Measurements from ENCODE around the gene C5.
"Not testable (repeated sequence)": the region's sequence is repeated elsewhere in the genome, so short reads cannot be mapped to it uniquely, and the experiment has no call there.

Gene C5

DNA sequence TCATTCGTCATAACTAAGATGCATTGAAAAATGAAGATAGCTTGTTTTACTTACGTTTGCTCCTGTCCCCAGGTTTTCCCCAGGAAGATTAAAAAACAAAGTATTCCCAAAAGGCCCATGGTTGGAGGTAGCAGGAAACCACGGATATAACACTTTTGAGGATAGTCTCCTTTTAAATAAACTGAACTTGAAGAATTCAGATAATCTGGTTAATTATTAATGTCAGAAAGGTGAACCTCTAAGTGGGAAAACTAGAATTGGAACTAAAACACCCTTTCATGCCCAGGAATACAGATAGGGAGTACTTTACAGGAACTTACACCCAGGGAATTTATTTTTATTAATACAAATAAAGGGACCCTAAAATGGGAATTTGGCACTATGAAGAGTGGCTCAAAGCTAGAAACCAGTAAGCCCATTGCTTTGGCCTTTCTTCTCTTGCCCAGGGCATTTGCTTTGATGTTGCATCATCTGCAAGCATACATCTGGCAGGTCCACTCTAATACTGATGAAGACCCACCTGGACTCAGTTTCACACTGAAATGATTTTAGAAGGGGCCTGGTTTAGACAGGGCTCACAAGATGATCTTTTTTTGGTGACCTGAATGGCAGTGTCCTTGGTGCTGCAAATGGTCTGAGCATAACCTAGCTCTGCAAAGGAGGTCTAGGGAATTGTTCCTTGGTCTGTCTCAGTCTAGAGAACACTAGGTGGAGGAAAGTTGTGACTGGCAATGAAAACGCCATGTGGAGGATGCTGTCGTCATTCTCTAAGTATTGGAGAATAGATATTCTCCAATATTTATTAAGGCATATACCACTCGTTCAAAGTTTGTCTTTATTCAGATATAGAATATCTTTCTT, at the start of gene C5:
Gene C5 (minus strand): TSS at position 148 of the 861 bp plus-strand sequence. CDS start 29 bp downstream, at position 119.
- no peak for DNase-seq

DNA sequence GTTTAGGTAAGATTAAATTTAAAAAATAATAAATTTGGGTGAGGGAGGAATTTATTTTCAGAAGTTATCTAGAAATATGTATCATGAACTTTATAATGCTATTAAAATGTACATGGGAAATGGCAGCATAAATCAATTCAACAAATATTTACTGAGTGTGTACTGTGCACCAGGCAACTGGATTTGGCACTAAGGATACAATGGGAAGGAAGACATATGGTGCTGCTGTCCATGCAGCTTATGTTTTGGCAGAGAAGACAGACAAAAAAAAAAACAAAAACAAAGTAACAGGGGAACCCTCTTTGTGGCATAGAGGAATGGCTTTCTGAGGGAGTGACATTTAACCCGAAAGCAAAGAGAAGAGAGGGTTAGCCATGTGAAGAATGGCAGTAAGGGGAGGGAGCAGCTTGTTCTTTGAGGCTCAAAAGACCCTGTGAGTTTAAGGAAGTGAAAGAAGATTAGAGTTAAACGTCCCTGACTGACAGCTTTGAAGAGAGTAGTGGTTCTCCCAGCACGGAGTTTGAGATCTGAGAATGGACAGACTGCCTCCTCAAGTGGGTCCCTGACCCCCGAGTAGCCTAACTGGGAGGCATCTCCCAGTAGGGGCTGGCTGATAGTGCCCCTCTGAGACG, 48.6 kb upstream of the C5 start:
- no peak for DNase-seq

DNA sequence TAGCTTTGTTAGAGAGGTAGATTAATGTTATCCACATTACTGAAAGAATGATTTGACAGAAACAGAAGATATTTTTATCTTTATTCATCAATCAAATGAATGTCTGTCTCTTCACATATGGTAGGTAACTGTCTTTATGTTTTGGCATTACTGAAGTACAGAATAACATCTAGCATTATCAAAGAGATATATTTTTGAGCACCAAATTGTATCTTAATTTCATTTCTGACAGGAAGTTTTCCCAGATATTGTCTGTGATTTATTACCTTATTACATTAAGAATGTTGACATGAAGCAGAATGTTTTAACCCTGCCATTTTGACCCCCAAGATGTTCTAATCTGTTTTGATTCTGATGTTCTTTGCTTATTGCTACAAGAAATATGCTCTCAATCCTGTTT, 45.0 kb upstream of the C5 start:
- DNase-seq, result no peak

DNA sequence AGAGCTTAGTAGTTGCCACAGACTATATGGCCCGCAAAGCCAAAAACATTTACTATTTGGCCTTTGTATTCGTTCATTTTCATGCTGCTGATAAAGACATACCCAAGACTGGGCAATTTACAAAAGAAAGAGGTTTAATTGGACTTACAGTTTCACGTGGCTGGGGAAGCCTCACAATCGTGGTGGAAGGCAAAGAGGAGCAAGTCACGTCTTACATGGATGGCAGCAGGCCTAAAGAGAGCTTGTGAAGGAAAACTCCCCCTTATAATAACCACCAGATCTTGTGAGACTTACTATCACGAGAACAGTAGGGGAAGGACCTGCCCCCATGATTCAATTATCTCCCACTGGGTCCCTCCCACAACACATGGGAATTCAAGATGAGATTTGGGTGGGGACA, 40.7 kb upstream of the C5 start:
- DNase-seq, result not testable (repeated sequence)

DNA sequence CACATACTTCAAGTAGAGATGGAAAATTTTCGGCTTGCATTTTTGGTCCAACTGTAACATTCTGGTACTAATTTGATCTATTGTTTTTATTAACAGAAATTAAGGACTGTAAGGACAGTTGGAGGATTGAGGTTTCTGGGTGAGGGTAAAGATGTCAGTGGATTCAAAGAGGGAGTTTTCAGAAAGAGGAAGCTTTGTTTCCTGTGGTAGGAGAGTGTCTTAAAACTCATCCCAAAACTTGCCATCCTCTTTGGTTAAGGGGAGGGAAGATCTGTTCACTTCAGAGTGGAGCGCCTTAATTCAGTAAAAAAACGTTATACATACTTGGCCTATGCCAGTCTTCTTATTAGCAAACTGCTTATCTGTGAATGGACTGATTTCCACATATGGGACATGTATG, 38.5 kb upstream of the C5 start:
- DNase-seq, result no peak

DNA sequence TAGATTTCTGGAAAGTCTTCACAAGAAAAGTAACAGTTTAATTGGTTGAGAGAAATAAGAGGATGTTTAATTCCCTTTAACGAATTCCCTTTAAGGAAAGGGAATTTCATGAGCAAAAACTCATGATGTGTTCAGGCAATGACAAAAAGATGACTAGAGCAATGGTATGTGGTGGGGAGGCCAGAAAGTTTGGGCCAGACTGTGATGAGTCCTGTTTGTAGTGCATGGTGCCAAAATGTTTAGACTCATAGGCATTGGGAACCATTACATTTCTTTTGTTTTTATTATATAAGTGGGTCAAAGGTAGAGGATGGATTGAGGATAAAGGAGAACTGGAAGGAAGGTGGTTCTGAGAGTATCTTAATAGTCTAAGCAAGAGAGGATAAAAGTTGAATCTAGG, 35.6 kb upstream of the C5 start:
- no peak for DNase-seq

DNA sequence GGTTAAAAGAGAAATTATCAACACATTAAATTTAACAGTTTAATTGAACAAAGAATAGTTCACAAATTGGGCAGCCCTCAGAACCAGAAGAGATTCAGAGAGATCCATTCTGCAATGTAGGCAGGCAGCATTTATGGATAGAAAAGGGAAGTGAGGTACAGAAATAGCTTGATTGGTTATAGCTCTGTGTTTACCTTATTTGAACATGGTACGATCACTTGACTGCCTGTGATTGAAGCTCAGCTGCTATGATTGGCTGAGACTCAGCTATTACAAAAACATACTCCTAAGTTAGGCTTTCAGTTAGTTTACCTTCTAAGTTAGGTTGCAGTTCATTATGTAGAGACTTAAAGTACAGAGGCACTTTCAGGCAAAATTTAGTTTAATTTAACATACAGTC, 32.0 kb upstream of the C5 start:
- DNase-seq, result no peak

DNA sequence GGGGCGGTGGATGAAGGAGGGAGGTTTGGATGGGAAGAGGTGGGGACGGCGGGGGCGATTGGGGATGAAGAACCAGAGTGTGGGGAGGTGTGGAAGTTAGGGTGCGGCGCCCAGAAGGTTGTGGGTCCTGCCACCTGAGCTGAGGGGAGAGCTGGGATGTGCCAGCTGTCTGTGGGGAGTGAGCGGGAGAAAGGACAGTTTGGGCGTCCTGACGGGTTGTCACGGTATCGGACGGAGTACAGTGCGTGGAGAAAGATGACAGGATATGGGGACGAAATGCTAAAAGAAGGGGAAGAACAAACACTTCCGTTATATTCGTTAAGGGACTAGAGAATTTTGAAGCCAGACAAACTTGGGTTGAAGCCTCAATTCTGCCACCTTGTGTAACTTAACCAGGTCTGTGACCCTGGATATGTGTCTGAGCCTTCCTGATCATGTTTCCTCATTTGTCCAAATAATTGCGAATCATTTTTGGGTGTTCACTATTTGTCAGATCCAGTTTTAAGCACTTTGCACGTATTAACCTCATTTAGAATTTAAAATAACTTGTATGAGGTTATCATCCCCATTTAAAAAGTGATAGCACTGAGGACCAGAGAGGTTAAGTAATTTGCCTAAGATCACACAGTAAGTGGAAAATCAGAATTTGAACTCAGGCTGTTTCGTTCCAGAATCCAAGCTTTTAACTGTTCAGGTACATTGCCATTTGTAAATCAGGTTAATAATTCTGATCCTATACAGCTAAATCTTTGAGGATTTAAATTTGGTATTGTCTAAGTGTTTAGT, 25.4 kb upstream of the C5 start:
- peak; percentile 16 for DNase-seq

DNA sequence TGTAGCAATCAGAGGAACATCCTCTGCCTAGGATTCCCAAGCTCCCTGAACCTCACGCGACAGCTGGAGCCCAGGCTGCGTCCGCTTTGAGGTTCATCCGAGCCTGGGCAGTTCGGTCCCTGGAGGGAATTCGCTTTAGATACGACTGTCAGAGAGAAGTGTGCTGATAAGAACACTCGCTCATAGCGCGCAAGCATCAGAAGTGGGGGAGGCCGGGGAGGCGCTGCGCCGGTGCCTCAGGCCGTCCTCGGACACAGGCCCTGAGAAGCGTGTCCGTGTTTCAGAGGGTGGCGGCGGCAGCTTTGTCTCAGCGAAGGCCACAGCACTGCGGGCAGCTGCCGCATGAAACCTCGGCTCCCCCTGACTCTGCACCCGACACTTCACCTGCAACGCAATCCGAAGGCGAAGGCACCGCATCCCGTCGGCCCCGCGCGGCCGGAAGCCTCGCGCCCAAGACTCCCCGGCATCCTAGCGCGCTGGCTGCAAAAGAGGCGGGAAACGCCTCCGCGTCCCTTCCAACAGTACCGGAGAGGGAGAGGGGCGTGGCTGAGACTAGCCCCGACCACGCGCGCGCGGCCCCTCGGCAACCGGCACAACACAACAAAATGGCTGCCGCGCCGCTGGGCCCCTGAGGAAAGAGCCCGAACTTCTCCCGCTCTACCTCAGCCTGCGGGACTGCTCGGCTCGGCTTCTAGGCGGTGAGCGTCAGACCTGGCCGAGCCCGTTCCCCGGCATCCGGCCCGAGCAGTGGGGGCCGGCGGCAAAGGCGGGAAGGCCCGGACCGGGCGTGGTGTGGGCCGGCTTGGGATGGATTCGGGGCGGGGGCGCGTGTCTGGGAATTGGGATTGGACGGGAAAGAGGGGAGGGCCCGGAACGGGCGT, 24.5 kb upstream of the C5 start, which contains the start of gene CNTRL:
Gene CNTRL (plus strand): TSS at position 586 of the 881 bp plus-strand sequence. CDS start 13,372 bp downstream, outside the sequence.
- peak; percentile 90 for DNase-seq

DNA sequence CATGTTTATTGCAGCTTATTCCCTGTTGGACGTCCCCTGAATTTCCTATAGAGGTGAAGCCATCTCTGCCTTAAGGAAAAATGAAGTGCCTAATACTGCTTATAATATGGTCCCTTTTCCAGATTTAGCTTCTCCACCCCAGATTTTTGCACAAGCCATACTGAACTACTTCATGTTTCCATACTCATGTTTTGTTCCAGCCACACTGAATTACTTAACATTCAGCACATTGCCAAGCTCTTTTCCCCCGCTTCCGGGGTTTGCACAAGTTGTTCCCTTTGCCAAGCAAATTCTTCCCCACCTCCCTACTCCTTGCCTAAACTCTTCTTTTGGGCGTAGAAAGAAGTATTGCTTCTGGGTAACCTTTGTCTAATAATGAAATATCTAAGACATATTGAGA, 23.0 kb upstream of the C5 start:
- no peak for DNase-seq

DNA sequence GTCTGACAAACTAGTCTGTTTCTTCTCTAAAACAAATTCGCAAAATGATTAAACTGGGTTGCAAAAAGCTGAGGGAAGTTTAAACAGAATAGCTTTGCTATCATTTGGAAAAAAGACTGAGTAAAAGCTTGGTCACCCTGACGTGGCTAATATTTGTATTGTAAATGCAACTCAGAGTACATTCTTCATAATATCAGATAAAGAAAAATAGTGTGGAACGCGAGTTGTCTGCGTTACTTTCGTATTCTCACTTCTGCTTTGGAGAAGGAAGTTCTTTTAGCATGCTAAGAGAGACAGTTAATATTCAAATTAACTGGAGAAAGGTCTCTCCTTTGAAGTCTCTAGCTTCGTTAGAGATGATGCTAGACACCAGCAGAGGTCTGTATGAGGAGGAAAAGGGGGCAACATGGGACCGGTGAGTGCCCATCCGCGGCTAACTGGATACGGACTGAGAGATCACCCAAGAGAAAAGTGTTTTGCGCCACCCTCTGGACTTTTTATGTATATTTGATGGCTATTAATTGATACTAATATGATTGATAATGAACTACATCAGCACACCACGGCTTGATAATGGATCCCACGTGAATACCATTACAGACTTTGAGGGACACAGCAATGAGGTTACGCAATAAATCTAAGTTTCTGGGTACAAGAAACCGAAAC, 21.8 kb upstream of the C5 start:
- DNase-seq, result no peak

DNA sequence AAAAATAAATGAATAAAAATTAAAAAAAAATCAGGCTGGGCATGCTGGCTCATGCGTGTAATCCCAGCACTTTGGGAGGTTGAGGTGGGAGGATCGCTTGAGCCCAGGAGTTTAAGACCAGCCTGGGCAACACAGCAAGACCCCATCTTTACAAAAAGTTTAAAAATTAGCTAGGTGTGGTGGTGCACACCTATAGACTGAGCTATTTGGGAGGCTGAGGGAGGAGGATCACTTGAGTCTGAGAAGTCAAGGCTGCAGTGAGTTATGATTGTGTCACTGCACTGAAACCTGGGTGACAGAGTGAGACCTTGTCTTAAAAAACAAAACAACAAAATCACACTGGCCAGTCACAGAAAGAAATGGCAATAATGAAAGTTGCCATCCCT, 21.3 kb upstream of the C5 start:
- no peak for DNase-seq

DNA sequence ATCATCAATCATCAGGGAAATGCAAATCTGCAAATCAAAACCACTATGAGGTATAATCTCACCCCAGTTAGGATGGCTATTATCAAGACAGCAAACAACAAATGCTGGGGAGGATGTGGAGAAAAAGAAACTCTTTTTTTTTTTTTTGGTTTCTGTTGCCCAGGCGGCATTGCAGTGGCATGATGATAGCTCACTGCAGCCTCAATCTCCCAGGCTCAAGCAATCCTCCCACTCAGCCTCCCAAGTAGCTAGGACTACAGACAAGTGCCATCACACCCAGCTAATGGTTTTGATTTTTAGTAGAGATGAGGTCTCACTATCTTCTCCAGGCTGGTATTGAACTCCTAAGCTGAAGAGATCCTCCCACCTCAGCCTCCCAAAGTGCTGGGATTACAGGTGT, 19.3 kb upstream of the C5 start:
- DNase-seq, result no peak

DNA sequence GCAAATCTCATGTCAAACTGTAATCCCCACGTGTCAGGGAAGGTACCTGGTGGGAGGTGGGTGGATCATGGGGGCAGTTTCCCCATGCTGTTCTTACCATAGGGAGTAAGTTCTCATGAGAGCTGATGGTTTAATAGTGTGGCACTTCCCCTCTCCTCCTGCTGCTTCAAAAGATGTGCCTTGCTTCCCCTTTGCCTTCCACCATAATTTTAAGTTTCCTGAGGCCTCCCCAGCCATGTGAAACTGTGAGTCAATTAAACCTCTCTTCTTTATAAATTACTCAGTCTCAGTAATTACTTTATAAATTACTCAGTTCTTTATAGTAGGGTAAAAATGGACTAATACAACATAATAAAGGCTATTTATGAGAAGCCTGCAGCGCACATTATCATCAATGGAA, 17.6 kb upstream of the C5 start:
- no peak for DNase-seq

DNA sequence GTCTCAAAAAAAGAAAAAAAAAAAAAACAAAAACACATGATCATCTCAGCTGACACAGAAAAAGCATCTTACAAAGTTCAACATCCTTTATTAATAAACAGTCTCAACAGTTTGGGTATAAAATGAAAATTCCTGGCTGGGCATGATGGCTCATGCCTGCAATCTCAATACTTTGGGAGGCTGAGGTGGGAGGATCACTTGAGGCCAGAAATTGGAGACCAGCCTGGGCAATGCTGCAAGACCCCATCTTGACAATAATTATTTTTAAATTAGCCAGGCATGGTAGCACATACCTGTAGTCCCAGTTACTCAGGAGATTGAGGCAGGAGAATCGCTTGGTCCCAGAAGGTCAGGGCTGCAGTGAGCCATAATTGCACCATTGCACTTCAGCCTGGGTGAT, 16.8 kb upstream of the C5 start:
- no peak for DNase-seq

DNA sequence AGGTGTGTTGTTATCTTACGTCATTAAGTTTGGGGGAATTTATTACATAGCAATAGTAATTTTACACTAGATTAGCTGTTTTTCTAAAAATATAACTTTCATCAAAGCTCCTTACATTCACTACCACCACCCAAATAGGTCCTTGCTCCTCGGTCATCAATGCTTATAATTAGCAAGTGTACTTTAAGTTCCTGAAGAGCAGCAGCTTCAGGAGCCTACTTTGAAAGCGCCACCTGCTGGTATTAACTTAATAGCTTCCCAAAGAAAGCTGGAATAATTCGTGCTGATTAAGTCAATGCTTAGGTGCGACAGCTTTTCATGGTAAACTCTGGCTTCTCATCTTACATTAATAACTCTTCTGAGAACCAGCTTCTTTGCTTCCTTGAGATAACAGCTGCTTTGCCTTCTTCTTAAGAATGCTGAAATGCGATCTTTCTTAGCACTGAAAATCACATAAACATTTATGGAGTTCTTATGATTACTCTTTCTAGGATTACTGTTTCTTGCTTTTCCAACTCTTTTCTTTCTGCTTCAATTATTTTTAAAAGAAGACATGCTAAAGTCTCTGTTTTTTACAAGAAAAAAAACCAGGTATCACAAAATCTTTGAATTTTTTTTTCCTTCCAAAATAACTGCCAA, 10.0 kb upstream of the C5 start:
- DNase-seq, result peak; percentile 59

DNA sequence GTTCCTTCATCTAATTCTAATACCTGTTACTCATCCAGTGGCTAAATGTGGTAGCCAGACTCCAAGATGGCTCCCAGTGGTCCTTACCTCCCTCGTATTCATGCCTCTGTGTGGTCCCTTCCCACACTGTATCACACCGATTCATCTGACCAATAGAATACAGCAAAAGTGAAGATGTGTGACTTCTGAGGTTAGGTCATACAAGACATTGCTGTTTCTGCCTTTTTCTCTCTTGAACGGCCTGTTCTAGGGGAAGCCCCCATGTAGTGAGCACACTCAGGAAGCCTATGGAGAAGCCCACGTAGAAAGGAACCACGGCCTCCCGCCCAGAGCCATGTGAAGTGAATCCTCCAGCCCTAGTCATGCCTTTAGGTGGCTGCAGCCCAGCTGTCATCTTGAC, 9.4 kb upstream of the C5 start:
- DNase-seq, result no peak

DNA sequence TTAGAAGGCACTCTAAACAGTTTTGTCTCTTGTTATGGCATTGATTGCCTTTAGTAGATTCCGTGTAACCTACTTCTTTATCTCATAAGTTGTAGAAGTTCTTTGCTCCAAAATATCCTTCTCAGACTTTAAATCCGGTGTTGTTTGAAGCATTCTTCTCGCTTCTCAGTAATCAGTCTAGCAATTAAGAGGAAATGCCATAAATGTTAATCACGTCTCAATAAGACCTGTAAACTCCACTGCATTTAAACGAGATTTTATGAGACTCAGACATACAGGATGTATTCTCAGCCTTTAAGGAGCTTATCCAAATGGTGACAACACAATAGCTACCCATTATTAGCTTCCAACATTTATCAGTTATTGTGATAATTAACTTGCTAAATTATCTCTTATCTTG, 7.7 kb upstream of the C5 start:
- no peak for DNase-seq

DNA sequence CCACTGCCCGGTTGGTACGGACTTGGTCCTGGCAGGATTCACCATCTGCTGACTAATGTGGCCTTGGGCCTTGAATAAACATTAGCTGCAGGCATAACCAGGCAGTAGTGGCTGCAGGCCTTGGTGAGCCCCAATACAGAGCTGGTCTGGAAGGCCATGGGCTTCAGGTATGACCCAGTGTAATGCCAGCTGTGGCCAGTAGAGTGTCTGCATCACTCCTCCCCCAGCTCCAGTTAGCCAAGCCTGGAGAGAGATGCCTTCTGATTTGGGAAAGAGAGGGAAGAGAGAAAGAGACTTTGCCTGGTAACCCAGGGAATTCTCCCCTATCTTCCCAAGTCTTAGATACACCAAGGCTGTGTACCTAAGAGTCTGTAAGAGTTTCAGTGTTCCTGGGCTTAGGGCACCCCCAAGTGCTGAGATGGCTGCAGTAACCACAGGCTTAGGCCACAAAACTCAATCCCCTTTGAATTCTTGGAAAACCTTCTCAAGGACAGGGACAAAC, 5.6 kb upstream of the C5 start:
- no peak for DNase-seq

DNA sequence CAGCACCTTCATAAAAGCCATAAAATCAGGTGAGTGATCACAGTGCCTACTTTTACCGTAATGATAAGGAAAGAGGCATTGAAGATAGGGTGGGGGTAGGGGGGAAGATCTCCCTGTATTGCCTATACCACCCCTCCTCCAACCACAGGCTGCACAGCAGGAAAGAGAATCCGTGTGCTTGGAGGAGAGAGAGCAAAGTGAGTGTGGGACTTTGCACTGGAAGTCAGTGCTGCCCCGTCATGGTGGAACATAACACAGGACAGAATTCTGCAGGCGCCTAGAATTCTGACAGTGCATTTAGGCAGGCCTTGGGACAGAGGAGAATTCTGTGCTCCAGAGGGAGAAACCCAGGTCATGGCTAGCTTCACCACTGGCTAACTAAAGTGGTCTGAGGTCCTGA, 3.5 kb upstream of the C5 start:
- DNase-seq, result no peak

DNA sequence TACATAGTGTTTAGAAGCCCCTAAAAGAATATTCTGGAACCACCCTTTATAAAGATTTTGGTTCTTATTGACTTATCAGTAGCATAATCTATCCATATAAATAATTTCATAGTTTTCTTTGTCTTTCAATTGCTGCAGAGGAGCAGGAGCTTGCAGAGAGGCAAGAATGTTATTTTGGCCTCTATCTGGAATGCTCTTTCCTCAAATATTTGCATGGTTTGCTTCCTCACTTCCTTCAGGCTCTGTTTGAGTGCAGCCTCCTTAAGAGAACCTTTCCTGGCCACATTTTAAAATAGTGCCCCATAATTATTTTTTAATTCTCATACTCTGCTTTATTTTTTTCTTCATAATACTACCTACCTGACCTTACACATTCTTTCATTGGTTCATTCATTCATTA, 1.5 kb downstream of the C5 start:
- no peak for DNase-seq
